ENCODE measurements around the gene ETAA1.
A peak's percentile ranks its signal among the peaks of the same experiment; 100 is the strongest.

Gene ETAA1

GRCh38 chr2:67397143-67397986 lies at the start of gene ETAA1:
TSS of gene ETAA1 (plus strand) at chr2:67397333. CDS start at chr2:67397449, 116 bp downstream.
- DNase-seq (ENCODE audit: low read depth): peak; percentile 89

- DNase-seq (ENCODE audit: low read depth): no peak
Measured at GRCh38 chr2:67366832-67367412, 30.2 kb upstream of the ETAA1 start.

DNA sequence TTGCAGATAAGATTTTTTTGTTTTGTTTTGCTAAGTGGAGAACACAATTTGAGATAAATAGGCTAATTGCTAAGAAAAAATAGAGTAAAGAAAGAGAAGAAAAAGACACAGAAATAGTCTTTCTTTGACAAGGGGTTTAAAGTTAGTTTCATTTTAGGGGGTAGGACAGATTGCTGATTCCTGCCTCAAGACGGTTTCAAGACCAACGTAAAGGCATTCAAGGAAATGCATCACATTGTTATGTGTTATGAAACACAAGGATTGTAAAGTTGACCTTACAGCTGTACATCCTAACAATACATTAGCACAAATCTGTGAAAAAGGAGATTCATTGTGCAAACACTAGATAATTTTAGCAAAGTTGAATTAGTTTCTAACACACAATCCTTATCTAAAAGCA lies 22.7 kb upstream of the ETAA1 start:
- DNase-seq (ENCODE audit: low read depth): no peak

DNA sequence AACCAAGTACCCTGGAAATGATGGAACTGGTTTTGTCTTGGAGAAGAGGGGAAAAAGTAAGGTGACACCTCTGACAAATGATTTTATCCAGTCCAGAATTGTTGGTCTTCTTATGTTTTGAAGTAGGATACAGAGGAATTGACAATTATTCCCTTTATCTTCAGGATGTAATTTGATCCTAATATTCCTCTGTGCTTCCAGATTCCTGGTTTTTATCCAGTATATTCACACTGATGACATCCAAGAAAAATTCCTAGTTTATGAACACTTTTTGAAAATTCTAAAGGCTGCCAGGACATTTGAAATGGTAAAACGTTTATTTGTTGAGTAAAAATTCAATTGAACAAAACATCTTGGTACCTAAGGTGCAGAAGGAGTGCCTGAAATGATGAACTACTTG lies 22.2 kb upstream of the ETAA1 start:
- no peak for DNase-seq (ENCODE audit: low read depth)

GRCh38 chr2:67378555-67378954 lies 18.6 kb upstream of the ETAA1 start:
- DNase-seq (ENCODE audit: low read depth): no peak

DNA sequence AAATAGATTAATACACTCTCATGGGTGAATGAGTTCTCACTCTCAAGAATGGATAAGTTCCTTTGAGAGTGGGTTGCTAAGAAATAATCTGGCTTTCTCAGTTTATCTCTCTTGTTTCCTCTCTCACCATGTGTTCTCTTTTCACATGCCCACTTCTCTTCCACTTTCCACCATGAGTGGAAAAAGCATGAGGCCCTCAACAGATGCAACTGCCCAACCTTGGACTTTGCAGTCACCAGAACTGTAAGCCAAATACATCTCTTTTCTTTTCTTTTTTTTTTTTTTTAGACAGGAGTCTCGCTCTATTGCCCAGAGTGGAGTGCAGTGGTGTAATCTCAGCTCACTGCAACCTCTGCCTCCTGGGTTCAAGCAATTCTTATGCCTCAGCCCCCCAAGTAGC lies 18.1 kb upstream of the ETAA1 start:
- no peak for DNase-seq (ENCODE audit: low read depth)

DNA sequence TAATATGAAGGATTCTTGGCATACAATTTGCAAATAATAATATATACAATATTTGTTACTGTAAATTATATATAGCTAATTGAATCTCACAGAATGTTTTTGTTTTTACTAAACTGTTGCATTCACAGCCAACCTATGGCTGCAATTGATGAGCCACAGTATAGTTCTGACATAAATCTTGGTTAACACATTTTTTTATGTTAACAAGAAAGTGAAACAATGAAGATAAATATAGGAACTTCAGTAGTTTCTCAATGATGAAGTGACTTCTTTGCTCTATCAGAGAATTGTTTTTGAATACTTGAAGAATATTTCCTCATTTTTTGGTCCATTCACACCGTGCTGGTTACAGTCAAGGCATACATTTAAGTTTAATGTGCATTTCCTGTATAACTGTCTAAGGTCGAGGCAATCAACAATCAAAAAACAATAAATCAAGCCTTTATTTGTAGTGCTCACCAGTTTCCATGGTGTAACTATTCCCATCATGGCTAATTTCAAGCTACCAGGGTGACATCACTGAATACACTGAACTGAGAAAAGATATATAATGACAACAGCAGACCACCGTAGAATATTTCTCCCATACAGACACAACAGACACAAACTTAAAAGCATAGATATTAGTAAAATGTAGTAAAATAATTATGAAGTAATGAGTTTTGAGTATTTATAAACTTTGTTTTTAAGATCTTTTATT lies 12.9 kb upstream of the ETAA1 start:
- no peak for DNase-seq (ENCODE audit: low read depth)

GRCh38 chr2:67388680-67389079 lies 8.5 kb upstream of the ETAA1 start:
- DNase-seq (ENCODE audit: low read depth): no peak

GRCh38 chr2:67389286-67389685 lies 7.8 kb upstream of the ETAA1 start:
- peak; percentile 77 for DNase-seq (ENCODE audit: low read depth)

GRCh38 chr2:67389788-67390187 lies 7.3 kb upstream of the ETAA1 start:
- peak; percentile 13 for DNase-seq (ENCODE audit: low read depth)

- no peak for DNase-seq (ENCODE audit: low read depth)
Measured at GRCh38 chr2:67393237-67393636, 3.9 kb upstream of the ETAA1 start.

DNA sequence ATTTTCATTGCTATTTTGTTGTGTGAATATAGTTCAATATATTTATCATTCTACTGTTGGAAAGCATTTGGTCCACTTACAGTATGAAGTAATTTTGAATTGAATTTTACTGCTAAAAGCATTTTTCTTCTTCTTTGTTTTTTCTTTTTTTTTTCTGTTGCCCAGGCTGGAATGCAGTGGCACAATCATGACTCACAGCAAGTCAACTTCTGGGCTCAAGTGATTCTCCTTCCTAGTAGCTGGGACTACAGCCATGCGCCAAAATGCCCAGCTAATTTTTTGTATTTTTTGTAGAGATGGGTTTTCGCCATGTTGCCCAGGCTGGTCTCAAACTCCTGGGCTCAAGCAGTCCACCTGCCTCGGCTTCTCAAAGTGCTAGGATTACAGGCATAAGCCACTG lies 2.4 kb upstream of the ETAA1 start:
- peak; percentile 84 for DNase-seq (ENCODE audit: low read depth)

GRCh38 chr2:67399144-67399543 lies 2.0 kb downstream of the ETAA1 start:
- DNase-seq (ENCODE audit: low read depth): no peak

- DNase-seq (ENCODE audit: low read depth): peak; percentile 15
Measured at GRCh38 chr2:67399831-67400489, 2.8 kb downstream of the ETAA1 start.

- no peak for DNase-seq (ENCODE audit: low read depth)
Measured at GRCh38 chr2:67400560-67401485, 3.7 kb downstream of the ETAA1 start.

- no peak for DNase-seq (ENCODE audit: low read depth)
Measured at GRCh38 chr2:67408346-67408745, 11.2 kb downstream of the ETAA1 start.

DNA sequence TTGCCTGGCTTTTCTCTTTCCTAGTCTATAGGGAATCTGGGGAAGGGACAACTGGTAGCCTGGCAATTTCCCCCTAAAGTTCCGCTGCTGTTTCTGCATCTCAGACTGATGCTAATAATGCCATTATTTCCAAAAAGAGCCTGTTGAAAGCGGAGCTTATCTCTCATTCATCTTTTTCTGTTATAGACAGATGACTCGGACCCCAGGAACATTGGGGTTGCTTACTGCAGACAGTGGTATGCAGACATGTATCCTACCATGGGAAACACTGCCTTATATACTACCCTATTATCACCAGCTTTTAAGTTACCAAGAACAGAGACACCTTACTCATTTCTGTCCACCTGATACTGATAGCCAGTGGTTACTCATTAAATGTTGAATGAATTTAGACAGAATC lies 15.3 kb downstream of the ETAA1 start:
- no peak for DNase-seq (ENCODE audit: low read depth)

- no peak for DNase-seq (ENCODE audit: low read depth)
Measured at GRCh38 chr2:67414867-67415266, 17.7 kb downstream of the ETAA1 start.

- DNase-seq (ENCODE audit: low read depth): no peak
Measured at GRCh38 chr2:67416136-67416535, 19.0 kb downstream of the ETAA1 start.

DNA sequence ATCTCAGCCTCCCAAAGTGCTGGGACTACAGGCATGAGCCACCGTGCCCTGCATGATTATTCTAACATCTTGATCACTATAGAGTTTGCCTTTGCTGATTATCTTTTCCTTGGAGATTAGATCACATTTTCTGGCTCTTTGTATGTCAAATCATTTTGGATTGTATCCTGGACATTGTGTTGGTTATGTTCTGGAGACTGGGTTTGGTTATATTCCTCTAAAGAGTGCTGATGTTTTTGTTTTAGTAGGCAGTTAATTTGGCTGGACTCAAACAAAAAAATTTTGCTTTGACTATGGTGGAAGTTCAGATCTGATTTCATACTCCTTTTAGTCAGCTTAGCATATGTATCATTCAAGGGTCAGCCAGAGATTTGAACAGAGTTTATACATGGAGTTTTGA lies 26.4 kb downstream of the ETAA1 start:
- DNase-seq (ENCODE audit: low read depth): no peak

GRCh38 chr2:67436221-67436620 lies 39.1 kb downstream of the ETAA1 start:
- no peak for DNase-seq (ENCODE audit: low read depth)

Measured in fibroblast of gingiva (primary cell).